Prostate gland (tissue), 2 donors: Measurements from ENCODE around the gene LARGE1.

Experiments
- CTCF ChIP-seq, 4 experiments: fragments of 200-600 bp in 2 of 4; fragments of 450-650 bp in 2 of 4; sonication (generic) in 2 of 4; IDR thresholded peaks; 1 replicate in 3 of 4; 2 replicates in 1 of 4; pipeline ENCODE4 v1.5.1; 2016 to 2019; ENCODE audit warnings: antibody characterized with exemption in 4 of 4, mild to moderate bottlenecking in 2 of 4, moderate library complexity in 2 of 4
- POLR2AphosphoS5 ChIP-seq: sonication (generic); formaldehyde crosslinking; IDR thresholded peaks from one replicate; pipeline ENCODE4 v1.6.1; 2017; ENCODE audit warnings: antibody characterized with exemption

- TF ChIP-seq POLR2AphosphoS5: no peak
- TF ChIP-seq CTCF (IDR thresholded peaks at IDR 0.05): no peak
Measured at GRCh38 chr22:33493476-33494205, 426.6 kb downstream of the LARGE1 start.
